ENCODE data around the gene TTLL9.
A peak's percentile ranks its signal among the peaks of the same experiment; 100 is the strongest.

Gene TTLL9

GRCh38 chr20:31831211-31831610, 39.2 kb upstream of the TTLL9 start:
- peak overlapping the region; percentile 93 for H2BK12ac ChIP-seq (ENCODE audit: low read length)
- no peak overlapping the region for H3K18ac ChIP-seq (ENCODE audit: low read length)
- DNase-seq (ENCODE audit: low spot score) = no peak
- no peak overlapping the region for H3K4me3 ChIP-seq (ENCODE audit: low read length in 2 of 2)
- H2AFZ ChIP-seq (ENCODE audit: low read length) = no peak overlapping the region
- no peak overlapping the region for H4K8ac ChIP-seq (ENCODE audit: low read depth, low read length)
- H3K4me1 ChIP-seq (ENCODE audit: control insufficient read depth in 2 of 2, insufficient read depth in 1 of 2, low read depth in 1 of 2, low read length in 2 of 2) = peaks cover 3 to 15% of the 10 kb centered on the region in 2 donors
- peak overlapping the region; percentile 94 for H3K23ac ChIP-seq (ENCODE audit: low read depth, low read length, poor library complexity)
- H2BK5ac ChIP-seq (ENCODE audit: low read length) = peak overlapping the region; percentile 47
- H3K9ac ChIP-seq (ENCODE audit: low read depth, low read length, poor library complexity) = no peak overlapping the region
- H2BK120ac ChIP-seq (ENCODE audit: low read depth, low read length) = no peak overlapping the region
- H3K79me1 ChIP-seq (ENCODE audit: low read depth, low read length) = no peaks in the 10 kb centered on the region
- peak overlapping the region; percentile 49 for H2AK5ac ChIP-seq (ENCODE audit: low read depth, low read length)
- H3K9me3 ChIP-seq (replicated peaks in 1 of 2; ENCODE audit: control insufficient read depth in 2 of 2, insufficient read depth in 1 of 2, low read depth in 1 of 2, low read length in 2 of 2) = no peaks in the 10 kb centered on the region
- H3K4ac ChIP-seq (ENCODE audit: low read length) = no peak overlapping the region
- no CpG with 5 or more reads among the region's 6 CpGs for WGBS, 2 donors (ENCODE audit: extremely low coverage in 2 of 2, insufficient read length in 2 of 2, insufficient replicate concordance in 1 of 2)
- no peak overlapping the region for H4K91ac ChIP-seq (ENCODE audit: low read depth, low read length, poor library complexity)
- H3K36me3 ChIP-seq (replicated peaks in 1 of 2; ENCODE audit: control insufficient read depth in 2 of 2, insufficient read depth in 2 of 2, low read length in 2 of 2) = no peaks in the 10 kb centered on the region
- H3K27me3 ChIP-seq (ENCODE audit: control insufficient read depth in 3 of 3, insufficient read depth in 3 of 3, low read depth in 1 of 3, low read length in 3 of 3) = no peaks in the 10 kb centered on the region
- H3K4me2 ChIP-seq (ENCODE audit: insufficient read depth, low read length, poor library complexity, severe bottlenecking) = no peak overlapping the region
- H2BK15ac ChIP-seq (ENCODE audit: low read length) = no peak overlapping the region
- no peak overlapping the region for H3K27ac ChIP-seq (replicated peaks; ENCODE audit: low read length)
- H3K14ac ChIP-seq (ENCODE audit: low read length) = peak overlapping the region; percentile 74

GRCh38 chr20:31831771-31832306, 38.6 kb upstream of the TTLL9 start:
- Histone ChIP-seq H3K79me1 (ENCODE audit: low read depth, low read length) (no peaks in the 10 kb centered on the region), H3K27me3 (ENCODE audit: control insufficient read depth in 3 of 3, insufficient read depth in 3 of 3, low read depth in 1 of 3, low read length in 3 of 3) (no peaks in the 10 kb centered on the region), H3K27ac (replicated peaks; ENCODE audit: low read length) (no peak overlapping the region), H3K4ac (ENCODE audit: low read length) (no peak overlapping the region), H4K91ac (ENCODE audit: low read depth, low read length, poor library complexity) (no peak overlapping the region), H2AK5ac (ENCODE audit: low read depth, low read length) (peak overlapping the region; percentile 83), H3K4me1 (ENCODE audit: control insufficient read depth in 2 of 2, insufficient read depth in 1 of 2, low read depth in 1 of 2, low read length in 2 of 2) (peaks cover 7 to 19% of the 10 kb centered on the region in 2 donors), H3K14ac (ENCODE audit: low read length) (peak overlapping the region; percentile 74), H3K4me3 (ENCODE audit: low read length in 2 of 2) (no peak overlapping the region), H3K23ac (ENCODE audit: low read depth, low read length, poor library complexity) (peak overlapping the region; percentile 94), H3K9me3 (replicated peaks in 1 of 2; ENCODE audit: control insufficient read depth in 2 of 2, insufficient read depth in 1 of 2, low read depth in 1 of 2, low read length in 2 of 2) (no peaks in the 10 kb centered on the region), H3K4me2 (ENCODE audit: insufficient read depth, low read length, poor library complexity, severe bottlenecking) (no peak overlapping the region), H2BK120ac (ENCODE audit: low read depth, low read length) (no peak overlapping the region), H3K36me3 (replicated peaks in 1 of 2; ENCODE audit: control insufficient read depth in 2 of 2, insufficient read depth in 2 of 2, low read length in 2 of 2) (no peaks in the 10 kb centered on the region), H3K9ac (ENCODE audit: low read depth, low read length, poor library complexity) (no peak overlapping the region), H2BK5ac (ENCODE audit: low read length) (peak overlapping the region; percentile 47), H2AFZ (ENCODE audit: low read length) (no peak overlapping the region), H4K8ac (ENCODE audit: low read depth, low read length) (no peak overlapping the region), H2BK15ac (ENCODE audit: low read length) (peak overlapping the region; percentile 88), H3K18ac (ENCODE audit: low read length) (peak overlapping the region; percentile 29), H2BK12ac (ENCODE audit: low read length) (peak overlapping the region; percentile 93)
- no peak for DNase-seq (ENCODE audit: low spot score)
- no CpG with 5 or more reads among the region's 17 CpGs for WGBS, 2 donors (ENCODE audit: extremely low coverage in 2 of 2, insufficient read length in 2 of 2, insufficient replicate concordance in 1 of 2)

- Histone ChIP-seq H3K4ac (ENCODE audit: low read length) (no peak overlapping the region), H3K27me3 (ENCODE audit: control insufficient read depth in 3 of 3, insufficient read depth in 3 of 3, low read depth in 1 of 3, low read length in 3 of 3) (no peaks in the 10 kb centered on the region), H4K8ac (ENCODE audit: low read depth, low read length) (no peak overlapping the region), H3K18ac (ENCODE audit: low read length) (peak overlapping the region; percentile 39), H3K9me3 (replicated peaks in 1 of 2; ENCODE audit: control insufficient read depth in 2 of 2, insufficient read depth in 1 of 2, low read depth in 1 of 2, low read length in 2 of 2) (no peaks in the 10 kb centered on the region), H3K14ac (ENCODE audit: low read length) (peak overlapping the region; percentile 47), H3K4me3 (ENCODE audit: low read length in 2 of 2) (no peak overlapping the region), H2BK120ac (ENCODE audit: low read depth, low read length) (no peak overlapping the region), H3K23ac (ENCODE audit: low read depth, low read length, poor library complexity) (peak overlapping the region; percentile 86), H2AFZ (ENCODE audit: low read length) (peak overlapping the region; percentile 51), H4K91ac (ENCODE audit: low read depth, low read length, poor library complexity) (no peak overlapping the region), H2BK12ac (ENCODE audit: low read length) (peak overlapping the region; percentile 2), H2BK5ac (ENCODE audit: low read length) (peak overlapping the region; percentile 66), H3K27ac (replicated peaks; ENCODE audit: low read length) (no peak overlapping the region), H3K4me1 (ENCODE audit: control insufficient read depth in 2 of 2, insufficient read depth in 1 of 2, low read depth in 1 of 2, low read length in 2 of 2) (peaks cover 21 to 32% of the 10 kb centered on the region in 2 donors), H3K9ac (ENCODE audit: low read depth, low read length, poor library complexity) (no peak overlapping the region), H3K36me3 (replicated peaks in 1 of 2; ENCODE audit: control insufficient read depth in 2 of 2, insufficient read depth in 2 of 2, low read length in 2 of 2) (no peaks in the 10 kb centered on the region), H3K79me1 (ENCODE audit: low read depth, low read length) (no peaks in the 10 kb centered on the region), H3K4me2 (ENCODE audit: insufficient read depth, low read length, poor library complexity, severe bottlenecking) (no peak overlapping the region), H2AK5ac (ENCODE audit: low read depth, low read length) (peak overlapping the region; percentile 70), H2BK15ac (ENCODE audit: low read length) (peak overlapping the region; percentile 91)
- WGBS, 2 donors (ENCODE audit: extremely low coverage in 2 of 2, insufficient read length in 2 of 2, insufficient replicate concordance in 1 of 2) = no CpG with 5 or more reads among the region's 14 CpGs
- peak; percentile 80 for DNase-seq (ENCODE audit: low spot score)
These were observed 37.1 kb upstream of the TTLL9 start for GRCh38 chr20:31833130-31833930.

GRCh38 chr20:31833931-31834521, 36.4 kb upstream of the TTLL9 start:
- Histone ChIP-seq H3K27ac (replicated peaks; ENCODE audit: low read length) (no peak overlapping the region), H3K9me3 (replicated peaks in 1 of 2; ENCODE audit: control insufficient read depth in 2 of 2, insufficient read depth in 1 of 2, low read depth in 1 of 2, low read length in 2 of 2) (no peaks in the 10 kb centered on the region), H3K23ac (ENCODE audit: low read depth, low read length, poor library complexity) (peak overlapping the region; percentile 86), H3K18ac (ENCODE audit: low read length) (peak overlapping the region; percentile 39), H2AFZ (ENCODE audit: low read length) (peak overlapping the region; percentile 51), H2AK5ac (ENCODE audit: low read depth, low read length) (peak overlapping the region; percentile 70), H3K14ac (ENCODE audit: low read length) (peak overlapping the region; percentile 47), H3K4me2 (ENCODE audit: insufficient read depth, low read length, poor library complexity, severe bottlenecking) (no peak overlapping the region), H2BK15ac (ENCODE audit: low read length) (peak overlapping the region; percentile 91), H4K91ac (ENCODE audit: low read depth, low read length, poor library complexity) (no peak overlapping the region), H2BK5ac (ENCODE audit: low read length) (peak overlapping the region; percentile 66), H2BK120ac (ENCODE audit: low read depth, low read length) (peak overlapping the region; percentile 65), H4K8ac (ENCODE audit: low read depth, low read length) (no peak overlapping the region), H3K4me3 (ENCODE audit: low read length in 2 of 2) (no peak overlapping the region), H3K9ac (ENCODE audit: low read depth, low read length, poor library complexity) (no peak overlapping the region), H2BK12ac (ENCODE audit: low read length) (peak overlapping the region; percentile 2), H3K27me3 (ENCODE audit: control insufficient read depth in 3 of 3, insufficient read depth in 3 of 3, low read depth in 1 of 3, low read length in 3 of 3) (no peaks in the 10 kb centered on the region), H3K4ac (ENCODE audit: low read length) (peak overlapping the region; percentile 28), H3K36me3 (replicated peaks in 1 of 2; ENCODE audit: control insufficient read depth in 2 of 2, insufficient read depth in 2 of 2, low read length in 2 of 2) (no peaks in the 10 kb centered on the region), H3K4me1 (ENCODE audit: control insufficient read depth in 2 of 2, insufficient read depth in 1 of 2, low read depth in 1 of 2, low read length in 2 of 2) (peaks cover 22 to 37% of the 10 kb centered on the region in 2 donors), H3K79me1 (ENCODE audit: low read depth, low read length) (no peaks in the 10 kb centered on the region)
- no peak for DNase-seq (ENCODE audit: low spot score)
- WGBS, 2 donors (ENCODE audit: extremely low coverage in 2 of 2, insufficient read length in 2 of 2, insufficient replicate concordance in 1 of 2) = no CpG with 5 or more reads among the region's 20 CpGs

Measured in neuronal stem cell (in vitro differentiated cells).